Measurements from ENCODE around the gene NXPH2.

NXPH2 gene

DNA sequence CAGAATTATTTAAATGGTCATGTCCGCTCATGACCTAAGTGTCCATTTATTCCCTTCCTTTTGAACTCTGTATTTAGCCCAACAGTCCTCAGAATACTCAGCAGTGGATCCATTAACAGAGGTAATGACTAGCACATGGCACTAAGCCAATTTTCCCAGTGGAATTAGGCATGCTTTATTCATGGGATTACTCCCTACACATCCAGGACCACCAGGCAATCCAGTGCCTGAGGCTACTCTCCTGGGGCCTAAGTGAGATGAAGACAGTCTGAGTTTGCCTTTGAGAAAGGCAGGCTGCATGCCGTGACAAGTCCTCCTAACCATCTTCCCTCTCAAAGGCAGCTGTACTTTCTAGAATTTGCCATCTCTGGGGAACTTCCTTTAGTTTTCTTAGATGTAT, 150.0 kb downstream of the NXPH2 start:
- no peak for DNase-seq

DNA sequence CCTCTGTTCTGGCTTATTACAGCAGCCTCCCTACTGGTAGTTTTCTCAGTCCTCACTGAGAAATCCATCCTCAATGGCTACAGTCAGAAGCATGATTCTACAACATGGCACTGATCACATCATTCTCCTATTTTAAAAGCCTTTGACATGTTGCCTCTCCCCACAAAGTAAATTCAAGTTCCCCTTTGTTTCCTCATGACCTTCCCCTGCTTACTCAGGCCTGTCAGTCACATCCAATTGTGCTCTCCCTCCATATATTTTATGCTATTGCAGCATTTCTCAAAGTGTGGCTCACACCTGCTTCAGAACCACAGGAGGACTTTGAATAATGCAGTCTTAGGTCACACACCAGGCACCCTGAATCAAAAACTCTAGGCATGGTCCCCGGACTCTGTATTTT, 154.0 kb downstream of the NXPH2 start:
- DNase-seq, result no peak

- DNase-seq, result no peak
Observed at GRCh38 chr2:138622613-138623012, 157.6 kb downstream of the NXPH2 start.

GRCh38 chr2:138621139-138621538, 159.1 kb downstream of the NXPH2 start:
- DNase-seq, result no peak

DNA sequence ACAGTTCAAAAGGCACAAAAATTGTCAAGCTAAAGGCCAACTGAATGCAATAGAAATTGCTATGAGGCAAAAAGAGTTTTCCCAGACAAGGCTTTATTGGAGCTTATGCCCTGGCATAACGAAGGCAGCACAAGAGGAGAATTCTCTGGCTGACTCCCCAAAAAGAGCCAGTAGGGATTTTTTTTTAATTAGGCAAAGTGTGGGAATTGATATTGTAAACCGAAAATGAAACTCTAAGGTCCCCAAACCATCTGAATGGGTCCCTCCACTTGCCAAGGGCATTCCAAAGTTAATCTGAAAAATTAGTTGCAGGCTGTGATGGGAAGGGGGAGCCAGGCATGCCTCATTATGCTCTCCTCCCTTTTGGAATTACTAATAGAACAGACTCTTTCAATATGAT, 159.8 kb downstream of the NXPH2 start:
- DNase-seq, result no peak

Measured in HCEC 1CT (cell line).